Activated CD8-positive, alpha-beta memory T cell treated with anti-CD3 and anti-CD28 coated beads for 24 hours (primary cell): ENCODE results near the gene EIF2D.

ENCODE experiments used
- DNase-seq: peaks from one replicate; pipeline ENCODE4 v3.0.0-alpha.2; 2020

EIF2D gene

GRCh38 chr1:206544562-206545257 lies 67.6 kb downstream of the EIF2D start:
- peak; percentile 98 for DNase-seq
